BJ (cell line): ENCODE measurements around the gene ATP5PB. TPM values are rescaled to one million over a fixed set of nuclear protein-coding genes. Genes with fewer than 3 reads are reported as not detected.

Experiments
- CTCF ChIA-PET: fragments of 350-600 bp; formaldehyde crosslinking; extraction: SDS; loops from one replicate; lab custom pipeline; 2021; ENCODE audit warnings: antibody characterized with exemption, inconsistent platforms; lab: Yijun Ruan, JAX
- POLR2A ChIA-PET: fragments of 300-600 bp; sonication (Branson Sonifier 250); formaldehyde crosslinking; extraction: SDS; loops from one replicate; lab custom pipeline; 2021; ENCODE audit warnings: antibody characterized with exemption; lab: Charles Lee
- DNase-seq: peaks from one replicate; pipeline ENCODE4 v3.0.0-alpha.2; 2011; ENCODE audit warnings: low read depth
- H3K27me3 ChIP-seq: 2 replicates; pipeline ENCODE4 v1.6.0; 2011; ENCODE audit warnings: low read length; ENCODE audit not compliant: control insufficient read depth, insufficient read depth
- H3K36me3 ChIP-seq: 2 replicates; pipeline ENCODE4 v1.5.1; 2011; ENCODE audit warnings: low read length; ENCODE audit not compliant: control insufficient read depth, insufficient read depth
- H3K4me3 ChIP-seq: 2 replicates; pipeline ENCODE4 v1.5.1; 2011; ENCODE audit warnings: low read depth, mild to moderate bottlenecking, control low read depth, low read length
- CTCF ChIP-seq: IDR thresholded peaks from 2 replicates; pipeline ENCODE4 v1.5.1; 2011; ENCODE audit warnings: low read depth, mild to moderate bottlenecking, control low read depth, inconsistent platforms, low read length, moderate library complexity; ENCODE audit not compliant: insufficient read depth
- polyA plus RNA-seq: library from polyadenylated mRNA; depleted of rRNA; stranded (reverse); fragments of >200 nt; gene quantifications from 2 replicates; pipeline ENCODE4 v1.2.3, GENCODE V29; 2011

The ATP5PB gene
- polyA plus RNA-seq, 1 experiment, result 224 TPM

GRCh38 chr1:111474106-111474505 lies 24.8 kb downstream of the ATP5PB start:
- POLR2A ChIA-PET, result interaction anchor here (0.7 kb wide), 1 partner anchor 273 kb away, joined by 5 read pairs; no protein-coding TSS in a partner anchor
- CTCF ChIA-PET, result interaction anchor here (0.6 kb wide), 1 partner anchor 230 kb away, joined by 3 read pairs; no protein-coding TSS in a partner anchor

GRCh38 chr1:111474521-111474920 lies 25.3 kb downstream of the ATP5PB start:
- TF ChIP-seq CTCF, result no peak
- no peaks in the 10 kb centered on the region for H3K27me3 ChIP-seq
- POLR2A ChIA-PET, result interaction anchor here (0.7 kb wide), 1 partner anchor 273 kb away, joined by 5 read pairs; no protein-coding TSS in a partner anchor
- H3K36me3 ChIP-seq, result no peaks in the 10 kb centered on the region
- CTCF ChIA-PET, result interaction anchor here (0.6 kb wide), 1 partner anchor 230 kb away, joined by 3 read pairs; no protein-coding TSS in a partner anchor
- DNase-seq, result no peak
- H3K4me3 ChIP-seq, result no peak overlapping the region

More at GRCh38 chr1:111474106-111474505, 24.8 kb downstream of the ATP5PB start:
- H3K4me3 ChIP-seq, result no peak overlapping the region
- no peaks in the 10 kb centered on the region for H3K27me3 ChIP-seq
- DNase-seq, result no peak
- no peaks in the 10 kb centered on the region for H3K36me3 ChIP-seq
- TF ChIP-seq CTCF, result no peak

GRCh38 chr1:111475701-111476100 lies 26.4 kb downstream of the ATP5PB start:
- no peak for TF ChIP-seq CTCF
- Histone ChIP-seq H3K36me3 (no peaks in the 10 kb centered on the region), H3K4me3 (no peak overlapping the region), H3K27me3 (no peaks in the 10 kb centered on the region)
- ChIA-PET CTCF (interaction anchor here (1.3 kb wide), 1 partner anchor 18 kb away, joined by 3 read pairs; no protein-coding TSS in a partner anchor), POLR2A (no interaction called here)
- no peak for DNase-seq

- POLR2A ChIA-PET, result no interaction called here
These were observed 26.9 kb downstream of the ATP5PB start for GRCh38 chr1:111476214-111476613.

GRCh38 chr1:111476761-111477309 lies 27.6 kb downstream of the ATP5PB start:
- H3K4me3 ChIP-seq, result no peak overlapping the region
- DNase-seq, result no peak
- no peaks in the 10 kb centered on the region for H3K36me3 ChIP-seq
- POLR2A ChIA-PET, result no interaction called here
- CTCF ChIA-PET, result interaction anchor here (0.5 to 1.6 kb wide), 5 partner anchors 9 to 283 kb away, joined by 3 to 4 read pairs (median 3); no protein-coding TSS in a partner anchor
- TF ChIP-seq CTCF, result no peak
- no peaks in the 10 kb centered on the region for H3K27me3 ChIP-seq

More at GRCh38 chr1:111476214-111476613, 26.9 kb downstream of the ATP5PB start:
- DNase-seq, result no peak
- no peak for TF ChIP-seq CTCF
- Histone ChIP-seq H3K27me3 (no peaks in the 10 kb centered on the region), H3K36me3 (no peaks in the 10 kb centered on the region), H3K4me3 (no peak overlapping the region)
- CTCF ChIA-PET, result interaction anchor here (1.3 kb wide), 1 partner anchor 18 kb away, joined by 3 read pairs; no protein-coding TSS in a partner anchor
